Tibial nerve (tissue), 3 donors: ENCODE data around the gene AFM.

Experiments used
- CTCF ChIP-seq, 5 experiments: fragments of 200-600 bp in 3 of 5; fragments of 450-650 bp in 2 of 5; sonication (generic) in 3 of 5; IDR thresholded peaks; one replicate each; pipeline ENCODE4 v1.5.1; 2016 to 2019; ENCODE audit warnings: antibody characterized with exemption in 5 of 5, mild to moderate bottlenecking in 3 of 5, moderate library complexity in 2 of 5
- POLR2A ChIP-seq, 2 donors: fragments of 450-650 bp; IDR thresholded peaks; one replicate each; pipeline ENCODE4 v1.6.1; 2017; ENCODE audit warnings: antibody characterized with exemption in 2 of 2, mild to moderate bottlenecking in 2 of 2, moderate library complexity in 2 of 2

GRCh38 chr4:73479323-73479722 is 2.2 kb upstream of the AFM start:
- TF ChIP-seq CTCF (IDR thresholded peaks at IDR 0.05) = no peak
- no peak for TF ChIP-seq POLR2A (IDR thresholded peaks at IDR 0.05)
